GM23338 (cell line): Measurements from ENCODE around the gene ZCCHC14. TPM values are rescaled to one million over a fixed set of nuclear protein-coding genes. Genes with fewer than 3 reads are reported as not detected.
A peak's percentile ranks its signal among the peaks of the same experiment; 100 is the strongest.

Experiments
- ATAC-seq: fragments of 200-7000 bp; cut with Tn5 transposase; 3 replicates; pipeline ENCODE4 v1.9.1; 2020
- DNase-seq: peaks from one replicate; pipeline ENCODE4 v3.0.0-alpha.2; 2015; ENCODE audit warnings: low spot score
- H2AFZ ChIP-seq: fragments of 200-600 bp; sonication (generic); 2 replicates; pipeline ENCODE4 v1.8.0; 2016; ENCODE audit warnings: antibody characterized with exemption, mild to moderate bottlenecking, moderate library complexity
- H3F3A ChIP-seq: fragments of 200-600 bp; sonication (generic); replicated peaks from 2 replicates; pipeline ENCODE4 v1.8.0; 2017; ENCODE audit warnings: antibody characterized with exemption, mixed run types, low read depth
- H3K27ac ChIP-seq: fragments of 200-600 bp; sonication (generic); 2 replicates; pipeline ENCODE4 v1.6.1; 2016; ENCODE audit warnings: low read depth
- H3K27me3 ChIP-seq: fragments of 200-600 bp; sonication (generic); 2 replicates; pipeline ENCODE4 v1.8.0; 2016; ENCODE audit warnings: mild to moderate bottlenecking, mixed run types, moderate library complexity; ENCODE audit not compliant: insufficient read depth
- H3K36me3 ChIP-seq: fragments of 200-600 bp; sonication (generic); 2 replicates; pipeline ENCODE4 v1.8.0; 2016; ENCODE audit warnings: mild to moderate bottlenecking; ENCODE audit not compliant: insufficient read depth
- H3K4me1 ChIP-seq: fragments of 200-600 bp; sonication (generic); 2 replicates; pipeline ENCODE4 v1.8.0; 2016; ENCODE audit warnings: mild to moderate bottlenecking, moderate library complexity; ENCODE audit not compliant: insufficient read depth
- H3K4me2 ChIP-seq: fragments of 200-600 bp; sonication (generic); 2 replicates; pipeline ENCODE4 v1.7.1; 2017; ENCODE audit warnings: mixed run types
- H3K4me3 ChIP-seq: fragments of 200-600 bp; sonication (generic); 2 replicates; pipeline ENCODE4 v1.6.1; 2016; ENCODE audit warnings: mixed run types
- H3K79me2 ChIP-seq: fragments of 200-600 bp; sonication (generic); replicated peaks from 2 replicates; pipeline ENCODE4 v1.8.0; 2017; ENCODE audit warnings: mild to moderate bottlenecking; ENCODE audit not compliant: insufficient read depth
- H3K9me2 ChIP-seq: fragments of 200-600 bp; sonication (generic); 2 replicates; pipeline ENCODE4 v1.8.0; 2017; ENCODE audit not compliant: insufficient read depth
- H4K20me1 ChIP-seq: fragments of 200-600 bp; sonication (generic); replicated peaks from 2 replicates; pipeline ENCODE4 v1.8.0; 2017; ENCODE audit warnings: mild to moderate bottlenecking; ENCODE audit not compliant: insufficient read depth
- H3K27ac Mint-ChIP-seq: 2 replicates; pipeline ENCODE4 v1.8.0; 2020; ENCODE audit warnings: inconsistent platforms, mild to moderate bottlenecking, moderate library complexity, mixed read lengths
- H3K27me3 Mint-ChIP-seq: 3 replicates; pipeline ENCODE4 v1.8.0; 2022; ENCODE audit warnings: low read depth, mild to moderate bottlenecking, moderate library complexity, mixed read lengths, inconsistent platforms; ENCODE audit not compliant: insufficient read depth, poor library complexity
- H3K36me3 Mint-ChIP-seq: 3 replicates; pipeline ENCODE4 v1.8.0; 2021; ENCODE audit warnings: low read depth, mild to moderate bottlenecking, inconsistent platforms, moderate library complexity, mixed read lengths
- H3K4me1 Mint-ChIP-seq: 3 replicates; pipeline ENCODE4 v1.8.0; 2020; ENCODE audit warnings: mild to moderate bottlenecking, inconsistent platforms, mixed read lengths
- H3K4me3 Mint-ChIP-seq: 3 replicates; pipeline ENCODE4 v1.8.0; 2021; ENCODE audit warnings: moderate library complexity, mild to moderate bottlenecking, inconsistent platforms, mixed read lengths
- H3K9me3 Mint-ChIP-seq: 3 replicates; pipeline ENCODE4 v1.8.0; 2020; ENCODE audit warnings: moderate library complexity, mild to moderate bottlenecking, inconsistent platforms, mixed read lengths
- EZH2phosphoT487 ChIP-seq: fragments of 200-600 bp; sonication (generic); IDR thresholded peaks from one replicate; pipeline ENCODE4 v1.8.1; 2018; ENCODE audit warnings: antibody characterized with exemption; ENCODE audit not compliant: unreplicated experiment
- NANOG ChIP-seq: IDR thresholded peaks from 2 replicates; pipeline ENCODE4 v1.6.1; 2016; ENCODE audit warnings: antibody characterized with exemption, borderline replicate concordance
- REST ChIP-seq: IDR thresholded peaks from one replicate; pipeline ENCODE4 v1.6.1; 2018; ENCODE audit warnings: antibody characterized with exemption; ENCODE audit not compliant: unreplicated experiment
- STAT1 ChIP-seq: IDR thresholded peaks from one replicate; pipeline ENCODE4 v1.6.1; 2016; ENCODE audit warnings: antibody characterized with exemption; ENCODE audit not compliant: unreplicated experiment
- ZNF114 ChIP-seq: fragments of 250-450 bp; sonication (Bioruptor Pico); IDR thresholded peaks from 2 replicates; pipeline ENCODE4 v1.5.0; 2020; ENCODE audit warnings: mild to moderate bottlenecking, moderate library complexity
- ZNF331 ChIP-seq: fragments of 250-450 bp; sonication (Bioruptor Pico); IDR thresholded peaks from 2 replicates; pipeline ENCODE4 v1.5.0; 2020; ENCODE audit warnings: low read depth, mild to moderate bottlenecking, moderate library complexity
- polyA plus RNA-seq: library from polyadenylated mRNA; unstranded; fragments of >200 nt; fragmentation: Nextera tagmentation; extraction: Ambion mirVana; gene quantifications from 2 replicates; pipeline ENCODE4 v1.2.1, GENCODE V29; 2016
- total RNA-seq: library from RNA; depleted of rRNA; stranded (reverse); fragments of >200 nt; shearing (Covaris generic); gene quantifications from 2 replicates; pipeline ENCODE4 v1.2.3, GENCODE V29; 2014
- TF ChIP-seq, protein P1 (sequence below): IDR thresholded peaks from 2 replicates; pipeline ENCODE4 v1.6.1; 2016; ENCODE audit warnings: antibody characterized with exemption

Gene ZCCHC14
- total and polyA plus RNA-seq, 2 experiments from 2014 or later: 6.8 to 22.4 TPM

DNA sequence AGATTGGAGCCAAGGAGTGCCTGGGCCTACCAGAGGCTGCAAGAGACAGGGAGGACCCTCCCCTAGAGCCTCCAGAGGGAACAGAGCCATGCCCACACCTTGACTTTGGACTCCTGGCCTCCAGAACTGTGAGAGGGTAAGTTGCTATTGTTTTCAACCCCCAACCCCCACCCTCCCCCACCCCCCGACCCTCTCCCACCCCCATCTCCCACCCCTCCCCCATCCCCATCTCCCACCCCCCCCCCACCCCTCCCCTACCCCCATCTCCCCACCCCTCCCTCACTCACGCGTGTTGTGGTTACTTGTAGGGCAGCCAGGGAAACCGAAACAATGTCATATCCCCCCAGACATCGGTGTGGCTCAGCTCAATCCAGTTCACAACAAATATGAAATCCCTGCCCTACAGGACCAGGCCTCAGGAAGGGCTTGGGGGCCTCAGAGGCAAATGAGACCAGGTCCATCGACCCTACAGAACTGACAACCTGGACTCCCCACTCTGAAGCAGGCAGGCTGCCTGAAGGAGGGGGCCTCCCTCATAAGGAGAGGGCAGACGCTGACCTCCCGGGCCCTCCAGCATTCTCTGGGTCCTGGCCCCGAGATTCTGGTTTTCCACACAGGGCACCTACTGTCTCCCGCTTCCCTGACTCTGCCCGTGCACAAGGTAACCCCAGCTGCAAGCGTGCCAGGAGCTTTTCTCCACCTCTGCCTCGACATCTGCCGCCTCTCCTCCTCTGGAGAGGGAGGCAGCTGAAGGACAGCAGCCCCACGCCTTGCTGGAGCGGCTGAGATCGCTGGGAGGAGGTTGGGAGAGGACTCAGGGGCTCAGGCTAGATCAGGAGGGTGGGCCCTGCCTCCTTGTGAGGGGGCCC lies 3.0 kb upstream of the ZCCHC14 start (continued):
- TF ChIP-seq REST (no peak), ZNF114 (no peak), STAT1 (no peak), NANOG (no peak)

- ATAC-seq (no peak), DNase-seq (peak; percentile 20)
- peak overlapping the region; percentile 44; the same call in 1 of the 2 replicates for H3K27ac Mint-ChIP-seq
- Histone ChIP-seq H3K27ac (no peak overlapping the region), H3K27me3 (peaks cover 14% of the 10 kb centered on the region), H3K4me1 (peaks cover 15% of the 10 kb centered on the region), H3K36me3 (no peaks in the 10 kb centered on the region), H3K79me2 (peaks cover 22% of the 10 kb centered on the region), H4K20me1 (peaks cover 24% of the 10 kb centered on the region; the same call in 1 of the 2 replicates), H3K4me3 (peak overlapping the region; percentile 65), H3F3A (no peaks in the 10 kb centered on the region), H2AFZ (peak overlapping the region; percentile 90; the same call in 1 of the 2 replicates), H3K9me2 (no peaks in the 10 kb centered on the region), H3K4me2 (peak overlapping the region; percentile 76)
- H3K4me1 Mint-ChIP-seq: peaks cover 39% of the 10 kb centered on the region
- H3K9me3 Mint-ChIP-seq: no peaks in the 10 kb centered on the region; the same call in 2 of the 3 replicates
- peaks cover 3% of the 10 kb centered on the region; the same call in 2 of the 3 replicates for H3K36me3 Mint-ChIP-seq
- H3K4me3 Mint-ChIP-seq: peak overlapping the region; percentile 75
- H3K27me3 Mint-ChIP-seq: peaks cover 16% of the 10 kb centered on the region
- TF ChIP-seq, protein P1, sequence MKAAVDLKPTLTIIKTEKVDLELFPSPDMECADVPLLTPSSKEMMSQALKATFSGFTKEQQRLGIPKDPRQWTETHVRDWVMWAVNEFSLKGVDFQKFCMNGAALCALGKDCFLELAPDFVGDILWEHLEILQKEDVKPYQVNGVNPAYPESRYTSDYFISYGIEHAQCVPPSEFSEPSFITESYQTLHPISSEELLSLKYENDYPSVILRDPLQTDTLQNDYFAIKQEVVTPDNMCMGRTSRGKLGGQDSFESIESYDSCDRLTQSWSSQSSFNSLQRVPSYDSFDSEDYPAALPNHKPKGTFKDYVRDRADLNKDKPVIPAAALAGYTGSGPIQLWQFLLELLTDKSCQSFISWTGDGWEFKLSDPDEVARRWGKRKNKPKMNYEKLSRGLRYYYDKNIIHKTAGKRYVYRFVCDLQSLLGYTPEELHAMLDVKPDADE: no peak
- TF ChIP-seq STAT1 (no peak), ZNF331 (CRISPR knock-in tag) (no peak), REST (peak; percentile 20), EZH2phosphoT487 (no peak)
Observed at GRCh38 chr16:87493608-87494280, 920 bp upstream of the ZCCHC14 start.
